ENCODE results near the gene FZD10.

GRCh38 chr12:130155416-130156073, 6.7 kb upstream of the FZD10 start:
- TF ChIP-seq, protein P1, sequence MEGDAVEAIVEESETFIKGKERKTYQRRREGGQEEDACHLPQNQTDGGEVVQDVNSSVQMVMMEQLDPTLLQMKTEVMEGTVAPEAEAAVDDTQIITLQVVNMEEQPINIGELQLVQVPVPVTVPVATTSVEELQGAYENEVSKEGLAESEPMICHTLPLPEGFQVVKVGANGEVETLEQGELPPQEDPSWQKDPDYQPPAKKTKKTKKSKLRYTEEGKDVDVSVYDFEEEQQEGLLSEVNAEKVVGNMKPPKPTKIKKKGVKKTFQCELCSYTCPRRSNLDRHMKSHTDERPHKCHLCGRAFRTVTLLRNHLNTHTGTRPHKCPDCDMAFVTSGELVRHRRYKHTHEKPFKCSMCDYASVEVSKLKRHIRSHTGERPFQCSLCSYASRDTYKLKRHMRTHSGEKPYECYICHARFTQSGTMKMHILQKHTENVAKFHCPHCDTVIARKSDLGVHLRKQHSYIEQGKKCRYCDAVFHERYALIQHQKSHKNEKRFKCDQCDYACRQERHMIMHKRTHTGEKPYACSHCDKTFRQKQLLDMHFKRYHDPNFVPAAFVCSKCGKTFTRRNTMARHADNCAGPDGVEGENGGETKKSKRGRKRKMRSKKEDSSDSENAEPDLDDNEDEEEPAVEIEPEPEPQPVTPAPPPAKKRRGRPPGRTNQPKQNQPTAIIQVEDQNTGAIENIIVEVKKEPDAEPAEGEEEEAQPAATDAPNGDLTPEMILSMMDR (IDR thresholded peaks at IDR 0.05; ENCODE audit: low read length): no peak
- no peak for TF ChIP-seq EZH2 (optimal IDR thresholded peaks at IDR 0.05; ENCODE audit: low read depth, low read length)
- TF ChIP-seq EZH2phosphoT487 (IDR thresholded peaks at IDR 0.05; ENCODE audit: low read length): no peak

All from MM.1S (cell line).